Gastroesophageal sphincter (tissue), 3 donors: Measurements from ENCODE around the gene OR6S1.

ENCODE experiments used
- EP300 ChIP-seq: sonication (generic); formaldehyde crosslinking; IDR thresholded peaks from one replicate; pipeline ENCODE4 v1.6.1; 2017; ENCODE audit warnings: antibody characterized with exemption, mild to moderate bottlenecking
- POLR2A ChIP-seq, 2 donors: fragments of 450-650 bp; IDR thresholded peaks; one replicate each; pipeline ENCODE4 v1.6.1; 2017; ENCODE audit warnings: antibody characterized with exemption in 2 of 2, mild to moderate bottlenecking in 2 of 2, moderate library complexity in 1 of 2
- POLR2AphosphoS5 ChIP-seq: sonication (generic); formaldehyde crosslinking; IDR thresholded peaks from one replicate; pipeline ENCODE4 v1.6.1; 2017; ENCODE audit warnings: antibody characterized with exemption
- TF ChIP-seq, protein P1 (sequence below), 4 experiments: fragments of 200-600 bp in 2 of 4; fragments of 450-650 bp in 2 of 4; sonication (generic) in 1 of 4; IDR thresholded peaks; one replicate each; pipeline ENCODE4 v1.5.1; 2017 to 2019; ENCODE audit warnings: antibody characterized with exemption in 4 of 4, mild to moderate bottlenecking in 2 of 4, moderate library complexity in 2 of 4

DNA sequence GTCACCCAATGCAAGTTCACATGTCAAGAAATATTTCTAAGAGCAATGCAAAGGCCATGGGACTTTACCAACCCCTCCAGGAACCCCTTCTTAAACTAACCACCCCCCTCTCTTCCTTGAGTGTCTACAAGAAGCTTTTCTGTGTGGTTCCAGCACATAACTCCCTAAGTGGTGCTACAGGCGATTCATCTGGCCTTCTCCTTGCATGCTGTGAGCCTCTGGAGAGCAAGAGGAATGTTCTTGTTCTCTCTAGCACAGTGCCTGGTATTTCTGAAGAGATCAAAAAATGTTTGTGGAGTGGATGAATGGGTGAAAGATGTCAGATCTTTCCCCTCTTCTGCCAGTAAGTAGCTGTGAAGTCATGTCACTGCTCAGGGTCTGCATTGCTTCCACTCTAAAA lies 44.4 kb downstream of the OR6S1 start:
- TF ChIP-seq, protein P1, sequence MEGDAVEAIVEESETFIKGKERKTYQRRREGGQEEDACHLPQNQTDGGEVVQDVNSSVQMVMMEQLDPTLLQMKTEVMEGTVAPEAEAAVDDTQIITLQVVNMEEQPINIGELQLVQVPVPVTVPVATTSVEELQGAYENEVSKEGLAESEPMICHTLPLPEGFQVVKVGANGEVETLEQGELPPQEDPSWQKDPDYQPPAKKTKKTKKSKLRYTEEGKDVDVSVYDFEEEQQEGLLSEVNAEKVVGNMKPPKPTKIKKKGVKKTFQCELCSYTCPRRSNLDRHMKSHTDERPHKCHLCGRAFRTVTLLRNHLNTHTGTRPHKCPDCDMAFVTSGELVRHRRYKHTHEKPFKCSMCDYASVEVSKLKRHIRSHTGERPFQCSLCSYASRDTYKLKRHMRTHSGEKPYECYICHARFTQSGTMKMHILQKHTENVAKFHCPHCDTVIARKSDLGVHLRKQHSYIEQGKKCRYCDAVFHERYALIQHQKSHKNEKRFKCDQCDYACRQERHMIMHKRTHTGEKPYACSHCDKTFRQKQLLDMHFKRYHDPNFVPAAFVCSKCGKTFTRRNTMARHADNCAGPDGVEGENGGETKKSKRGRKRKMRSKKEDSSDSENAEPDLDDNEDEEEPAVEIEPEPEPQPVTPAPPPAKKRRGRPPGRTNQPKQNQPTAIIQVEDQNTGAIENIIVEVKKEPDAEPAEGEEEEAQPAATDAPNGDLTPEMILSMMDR (IDR thresholded peaks at IDR 0.05): no peak
- no peak for TF ChIP-seq POLR2AphosphoS5
- TF ChIP-seq POLR2A (IDR thresholded peaks at IDR 0.05): no peak
- TF ChIP-seq EP300: no peak
